Ovary (tissue), 9 donors: Measurements from ENCODE around the gene DMAC2. TPM values are rescaled to one million over a fixed set of nuclear protein-coding genes. Genes with fewer than 3 reads are reported as not detected.
"Not testable (repeated sequence)": the region's sequence is repeated elsewhere in the genome, so short reads cannot be mapped to it uniquely, and the experiment has no call there.

Experiments used
- DNase-seq, 5 donors: peaks; one replicate each; pipeline ENCODE4 v3.0.0-alpha.2; 2019 to 2020
- H3K27ac ChIP-seq, 2 donors: fragments of 200-600 bp; one replicate each; pipeline versions ENCODE4 v1.5.1 to v1.8.0; 2019 to 2022
- H3K27me3 ChIP-seq: fragments of 200-600 bp; one replicate; pipeline ENCODE4 v1.8.0; 2022
- H3K36me3 ChIP-seq: fragments of 200-600 bp; sonication (generic); one replicate; pipeline ENCODE4 v1.5.1; 2019
- H3K4me1 ChIP-seq: one replicate; pipeline ENCODE4 v1.8.1; 2013; ENCODE audit warnings: mild to moderate bottlenecking, moderate library complexity; ENCODE audit not compliant: insufficient read depth
- H3K4me3 ChIP-seq: fragments of 200-600 bp; sonication (generic); one replicate; pipeline ENCODE4 v1.5.1; 2017
- H3K9me3 ChIP-seq, 2 donors: fragments of 200-600 bp in 1 of 2; sonication (generic) in 1 of 2; one replicate each; pipeline versions ENCODE4 v1.5.1 to v1.8.1; 2013 to 2019; ENCODE audit warnings: mild to moderate bottlenecking in 1 of 2, moderate library complexity in 1 of 2
- EP300 ChIP-seq: sonication (generic); formaldehyde crosslinking; IDR thresholded peaks from one replicate; pipeline ENCODE4 v1.6.1; 2017; ENCODE audit warnings: antibody characterized with exemption
- POLR2A ChIP-seq: fragments of 450-650 bp; IDR thresholded peaks from one replicate; pipeline ENCODE4 v1.6.1; 2017; ENCODE audit warnings: antibody characterized with exemption, mild to moderate bottlenecking, moderate library complexity
- WGBS, 3 donors: extraction: QIAGEN DNeasy Blood & Tissue Kit in 1 of 3; methylation state at CpG; one replicate each; pipeline versions ENCODE4 v1.1.5 to v1.1.7; 2013 to 2017; 5-methylcytosine and 5-hydroxymethylcytosine counted together
- intact Hi-C, 4 donors: fragments of 100-400 bp; cut with DNase I; formaldehyde crosslinking; loops; one replicate each; pipeline versions ENCODE4 v1.11.0 to v1.15.1; 2022 to 2023
- polyA plus RNA-seq, 2 donors: library from polyadenylated mRNA; stranded (reverse); fragments of 200-250 nt in 1 of 2; fragments of 350-450 nt in 1 of 2; fragmentation: Illumina TruSeq in 1 of 2; extraction: RNeasy Lipid Tissue Mini Kit (QIAGEN cat#74804) in 1 of 2; gene quantifications; one replicate each; pipeline ENCODE4 v1.2.3, GENCODE V29; 2013 to 2014
- total RNA-seq, 7 donors: library from RNA; depleted of rRNA in 2 of 7; stranded (reverse); fragments of >200 nt in 2 of 7; fragmentation: NEBNext Ultra II Directional in 3 of 7; extraction: Animal tissue kit (Norgen Biotek cat#: 25700) in 3 of 7; gene quantifications; one replicate each; pipeline versions ENCODE4 v1.1.0 to v1.2.4, GENCODE V29; 2016 to 2023
- TF ChIP-seq, protein P1 (sequence below), 3 donors: fragments of 450-650 bp in 2 of 3; fragments of 200-600 bp in 1 of 3; IDR thresholded peaks; one replicate each; pipeline versions ENCODE4 v1.5.1 to v1.8.0; 2016 to 2022; ENCODE audit warnings: antibody characterized with exemption in 3 of 3, mild to moderate bottlenecking in 1 of 3
- donor health status: DM: no; HTN: no; CAD: no; lungs with moderate emphysema.
- donor health status: DM: no; HTN: no; CAD: no.
- donor health status: Bipolar disorder and iron deficiency.
- donor health status: DM: yes; HTN: yes; CAD: no.
- donor health status: DM: no; HTN: no; CAD: no.
- donor health status: DM: yes; HTN: yes; CAD: no.

The DMAC2 gene
- total and polyA plus RNA-seq, 9 donors: 23.1 to 35.9 (median 31.1) TPM

DNA sequence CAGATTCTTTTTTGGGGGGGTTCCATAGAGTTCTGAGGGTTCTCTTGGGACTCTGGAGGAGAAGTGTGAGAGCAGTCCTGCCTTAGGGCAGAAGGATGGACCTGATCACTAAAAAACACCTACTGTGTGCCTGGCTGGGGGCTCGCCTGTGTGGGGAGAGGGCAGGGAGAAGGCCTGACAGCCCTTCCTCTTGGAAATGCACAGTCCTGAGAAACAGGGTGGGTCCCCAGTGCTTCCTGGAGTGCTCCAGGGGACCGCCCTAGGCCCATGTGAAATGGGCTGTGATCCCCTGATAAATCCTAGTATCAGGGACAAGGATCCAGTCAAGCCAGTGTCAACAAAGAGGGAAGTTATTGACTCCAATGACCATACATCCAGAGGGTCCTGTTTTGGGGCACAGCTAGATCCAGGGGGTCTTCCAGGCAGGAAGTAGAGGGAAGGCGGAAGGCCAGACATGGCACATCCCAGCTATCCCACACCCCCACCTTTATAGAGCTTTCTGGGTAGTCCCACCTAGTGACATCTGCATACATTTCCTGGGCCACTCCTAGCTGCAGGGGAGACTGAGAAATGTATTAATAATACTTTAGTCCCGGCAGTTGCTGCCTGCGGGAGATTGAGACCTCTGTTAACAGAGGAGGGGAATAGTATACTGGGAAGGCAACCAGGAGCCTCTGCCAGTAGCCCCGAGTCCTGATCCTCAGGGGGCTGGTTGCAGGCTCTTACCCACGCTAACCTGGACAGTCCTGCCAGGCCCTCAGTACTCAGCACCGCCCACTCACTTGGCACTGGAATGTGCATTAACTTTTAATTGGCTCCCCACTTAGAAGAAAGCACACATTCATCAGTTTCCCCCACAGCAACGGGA lies 28.4 kb downstream of the DMAC2 start:
- H3K27me3 ChIP-seq: no peaks in the 10 kb centered on the region
- no peak for DNase-seq
- no peaks in the 10 kb centered on the region for H3K9me3 ChIP-seq
- no peak overlapping the region for H3K27ac ChIP-seq
- H3K36me3 ChIP-seq: no peaks in the 10 kb centered on the region
- no peak overlapping the region for H3K4me3 ChIP-seq
- intact Hi-C loops: no loop called here
- TF ChIP-seq POLR2A (no peak), EP300 (no peak)
- TF ChIP-seq, protein P1, sequence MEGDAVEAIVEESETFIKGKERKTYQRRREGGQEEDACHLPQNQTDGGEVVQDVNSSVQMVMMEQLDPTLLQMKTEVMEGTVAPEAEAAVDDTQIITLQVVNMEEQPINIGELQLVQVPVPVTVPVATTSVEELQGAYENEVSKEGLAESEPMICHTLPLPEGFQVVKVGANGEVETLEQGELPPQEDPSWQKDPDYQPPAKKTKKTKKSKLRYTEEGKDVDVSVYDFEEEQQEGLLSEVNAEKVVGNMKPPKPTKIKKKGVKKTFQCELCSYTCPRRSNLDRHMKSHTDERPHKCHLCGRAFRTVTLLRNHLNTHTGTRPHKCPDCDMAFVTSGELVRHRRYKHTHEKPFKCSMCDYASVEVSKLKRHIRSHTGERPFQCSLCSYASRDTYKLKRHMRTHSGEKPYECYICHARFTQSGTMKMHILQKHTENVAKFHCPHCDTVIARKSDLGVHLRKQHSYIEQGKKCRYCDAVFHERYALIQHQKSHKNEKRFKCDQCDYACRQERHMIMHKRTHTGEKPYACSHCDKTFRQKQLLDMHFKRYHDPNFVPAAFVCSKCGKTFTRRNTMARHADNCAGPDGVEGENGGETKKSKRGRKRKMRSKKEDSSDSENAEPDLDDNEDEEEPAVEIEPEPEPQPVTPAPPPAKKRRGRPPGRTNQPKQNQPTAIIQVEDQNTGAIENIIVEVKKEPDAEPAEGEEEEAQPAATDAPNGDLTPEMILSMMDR (IDR thresholded peaks at IDR 0.05): no peak
- whole genome bisulfite sequencing, 3 donors: 67 to 77% (median 71%) methylated on average over 9 of the region's 9 CpGs
- H3K4me1 ChIP-seq: no peaks in the 10 kb centered on the region

DNA sequence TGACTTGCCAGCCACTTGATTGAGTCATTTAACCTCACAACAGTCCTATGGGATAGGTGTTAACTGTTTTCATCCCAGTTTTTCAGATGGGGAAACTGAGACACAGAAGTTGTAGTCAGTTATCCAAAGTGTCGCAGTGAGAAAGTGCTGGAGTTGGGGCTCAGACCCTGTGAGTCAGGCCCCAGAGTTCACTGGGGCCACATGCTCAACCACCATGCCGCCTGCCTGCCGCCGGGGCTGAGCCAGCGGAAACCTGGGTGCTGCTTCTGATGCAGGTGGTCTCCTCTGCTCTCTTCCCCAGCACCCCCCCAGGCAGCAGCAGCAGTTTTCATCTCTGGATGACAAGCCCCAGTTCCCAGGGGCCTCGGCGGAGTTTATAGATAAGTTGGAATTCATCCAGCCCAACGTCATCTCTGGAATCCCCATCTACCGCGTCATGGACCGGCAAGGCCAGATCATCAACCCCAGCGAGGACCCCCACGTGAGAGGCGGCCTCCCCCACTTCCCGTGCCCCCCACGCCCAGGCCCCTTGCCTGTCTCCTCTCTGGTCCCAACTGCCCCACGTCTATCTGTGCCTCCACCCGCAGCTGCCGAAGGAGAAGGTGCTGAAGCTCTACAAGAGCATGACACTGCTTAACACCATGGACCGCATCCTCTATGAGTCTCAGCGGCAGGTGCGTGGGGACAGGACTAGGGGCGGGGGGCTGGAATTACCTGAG lies 29.2 kb downstream of the DMAC2 start:
- DNase-seq: no peak
- Histone ChIP-seq H3K4me3 (no peak overlapping the region), H3K4me1 (no peaks in the 10 kb centered on the region), H3K9me3 (no peaks in the 10 kb centered on the region), H3K36me3 (no peaks in the 10 kb centered on the region), H3K27me3 (no peaks in the 10 kb centered on the region), H3K27ac (no peak overlapping the region)
- TF ChIP-seq, protein P1 (IDR thresholded peaks at IDR 0.05): no peak
- no peak for TF ChIP-seq EP300
- no peak for TF ChIP-seq POLR2A
- intact Hi-C loops: no loop called here
- WGBS, 3 donors: 74 to 85% (median 80%) methylated on average over 23 of the region's 23 CpGs

DNA sequence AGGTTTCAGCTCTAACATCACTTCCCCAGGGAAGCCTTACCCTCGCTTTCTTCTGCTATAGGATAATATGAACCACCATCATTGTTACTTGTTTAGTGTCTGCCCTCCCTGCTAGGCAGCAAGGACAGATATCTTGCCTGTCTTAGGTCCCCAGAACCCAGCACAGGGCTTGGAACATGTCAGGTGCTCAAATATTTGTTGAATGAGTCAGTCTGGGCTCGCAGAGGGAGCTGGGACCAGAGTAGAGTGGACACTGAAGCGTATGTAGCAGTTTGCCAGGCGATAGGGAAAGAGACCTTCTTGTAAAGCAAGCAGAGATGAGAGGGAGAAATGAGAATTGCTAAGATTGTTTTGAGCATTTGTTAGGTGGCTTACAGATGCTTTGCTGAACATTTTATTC lies 30.4 kb downstream of the DMAC2 start:
- Histone ChIP-seq H3K9me3 (no peaks in the 10 kb centered on the region), H3K4me3 (no peak overlapping the region), H3K27ac (no peak overlapping the region), H3K4me1 (no peaks in the 10 kb centered on the region), H3K27me3 (no peaks in the 10 kb centered on the region), H3K36me3 (no peaks in the 10 kb centered on the region)
- TF ChIP-seq POLR2A (no peak), EP300 (no peak)
- TF ChIP-seq, protein P1 (IDR thresholded peaks at IDR 0.05): no peak
- WGBS, 3 donors: 62 to 69% (median 66%) methylated on average over 4 of the region's 4 CpGs
- intact Hi-C loops: no loop called here
- no peak for DNase-seq

DNA sequence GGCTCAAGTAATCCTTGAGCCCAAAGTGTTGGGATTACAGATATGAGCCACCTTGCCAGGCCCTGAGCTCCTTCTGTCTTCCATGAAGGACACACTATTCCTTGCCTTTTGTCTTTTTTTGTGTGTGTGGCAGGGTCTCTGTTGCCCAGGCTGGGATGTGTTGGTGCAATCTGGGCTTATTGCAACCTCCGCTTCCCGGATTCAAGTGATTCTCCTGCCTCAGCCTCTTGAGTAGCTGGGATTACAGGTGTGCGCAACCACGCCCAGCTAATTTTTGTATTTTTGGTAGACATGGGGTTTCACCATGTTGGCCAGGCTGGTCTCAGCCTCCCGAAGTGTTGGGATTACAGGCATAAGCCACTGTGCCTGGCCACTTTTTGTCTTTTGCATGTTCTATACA lies 30.9 kb downstream of the DMAC2 start:
- H3K4me3 ChIP-seq, H3K27me3 ChIP-seq, intact Hi-C loops, H3K9me3 ChIP-seq, DNase-seq, H3K4me1 ChIP-seq, H3K27ac ChIP-seq, H3K36me3 ChIP-seq: not testable (repeated sequence)
- 94 to 95% (median 94%) methylated on average over 5 of the region's 5 CpGs for WGBS, 3 donors

DNA sequence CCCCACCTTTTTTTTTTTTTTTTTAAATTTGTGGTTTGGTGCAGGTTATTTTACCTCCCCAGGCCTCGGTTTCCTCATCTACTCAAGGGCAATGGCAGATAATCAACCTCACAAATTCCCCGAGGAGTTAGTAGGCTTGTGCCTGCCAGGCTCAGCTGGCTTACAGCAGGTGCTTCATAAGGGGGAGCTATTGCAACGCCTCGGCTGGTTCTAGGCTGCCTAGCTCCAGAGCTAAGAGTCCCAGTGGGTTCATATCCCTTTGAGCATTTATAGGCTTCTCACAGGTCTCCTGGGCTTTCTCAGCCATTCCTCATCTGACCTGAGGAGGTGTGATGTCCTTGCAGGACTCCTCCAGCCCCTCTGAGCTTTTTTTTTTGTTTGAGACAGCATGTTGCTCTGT lies 31.5 kb downstream of the DMAC2 start:
- H3K4me1 ChIP-seq: no peaks in the 10 kb centered on the region
- no peak for TF ChIP-seq EP300
- TF ChIP-seq POLR2A: no peak
- TF ChIP-seq, protein P1 (IDR thresholded peaks at IDR 0.05): no peak
- H3K27me3 ChIP-seq: no peaks in the 10 kb centered on the region
- DNase-seq: no peak
- no peaks in the 10 kb centered on the region for H3K9me3 ChIP-seq
- intact Hi-C loops: no loop called here
- no peak overlapping the region for H3K27ac ChIP-seq
- 67 to 73% (median 67%) methylated on average over 4 of the region's 4 CpGs for WGBS, 3 donors
- H3K4me3 ChIP-seq: no peak overlapping the region
- H3K36me3 ChIP-seq: no peaks in the 10 kb centered on the region
